DMS114 treated with DMSO at 0.1 percent for 48 hours (cell line): Measurements from ENCODE around the gene EI24.

Experiments
- DNase-seq: peaks from one replicate; lab custom pipeline; 2025; ENCODE audit not compliant: unreplicated experiment; lab: John Stamatoyannopoulos, UW

EI24 gene

DNA sequence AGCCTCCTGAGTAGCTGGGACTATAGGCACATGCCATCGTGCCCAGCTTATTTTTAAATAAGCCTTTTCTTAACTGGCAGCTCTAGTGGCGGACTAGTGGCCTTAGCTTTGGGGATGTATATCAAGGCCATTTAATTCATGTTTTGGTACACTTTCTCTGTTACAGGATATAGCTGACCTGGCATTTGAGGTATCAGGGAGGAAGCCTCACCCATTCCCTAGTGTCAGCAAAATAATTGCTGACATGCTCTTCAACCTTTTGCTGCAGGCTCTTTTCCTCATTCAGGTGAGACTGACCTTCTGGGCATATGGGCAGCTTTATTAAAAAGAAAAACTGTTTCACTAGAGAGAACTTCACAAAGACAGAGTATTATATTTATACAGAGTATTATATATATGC lies 9.5 kb downstream of the EI24 start:
- no peak for DNase-seq

DNA sequence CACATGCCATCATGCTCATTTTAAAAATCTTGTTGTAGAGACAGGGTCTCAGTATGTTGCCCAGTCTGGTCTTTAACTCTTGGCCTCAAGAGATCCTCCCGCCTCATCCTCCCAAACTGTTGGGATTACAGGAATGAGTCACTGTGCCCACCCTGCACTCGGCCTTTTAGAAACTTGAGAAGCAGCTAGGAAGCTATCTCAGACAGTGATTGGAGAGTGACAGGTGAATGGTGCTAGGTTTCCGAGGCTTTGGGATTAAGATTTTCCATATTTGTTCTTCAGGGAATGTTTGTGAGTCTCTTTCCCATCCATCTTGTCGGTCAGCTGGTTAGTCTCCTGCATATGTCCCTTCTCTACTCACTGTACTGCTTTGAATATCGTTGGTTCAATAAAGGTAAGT lies 10.5 kb downstream of the EI24 start:
- no peak for DNase-seq

DNA sequence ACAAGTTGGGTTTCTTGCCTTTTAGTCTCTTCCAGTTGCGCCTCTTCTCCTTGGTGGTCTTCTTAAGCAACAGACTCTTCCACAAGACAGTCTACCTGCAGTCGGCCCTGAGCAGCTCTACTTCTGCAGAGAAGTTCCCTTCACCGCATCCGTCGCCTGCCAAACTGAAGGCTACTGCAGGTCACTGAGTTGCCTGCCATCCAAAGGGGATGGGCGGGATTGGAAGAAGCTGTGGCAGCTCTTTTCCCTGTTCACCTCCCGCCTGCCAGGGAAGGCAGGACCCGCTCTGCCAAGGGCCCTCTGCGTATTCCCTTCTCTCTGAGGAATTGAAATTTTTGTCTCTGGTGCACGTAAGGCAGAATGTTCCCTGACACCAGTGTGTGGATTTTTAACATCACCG lies 14.2 kb downstream of the EI24 start:
- no peak for DNase-seq

DNA sequence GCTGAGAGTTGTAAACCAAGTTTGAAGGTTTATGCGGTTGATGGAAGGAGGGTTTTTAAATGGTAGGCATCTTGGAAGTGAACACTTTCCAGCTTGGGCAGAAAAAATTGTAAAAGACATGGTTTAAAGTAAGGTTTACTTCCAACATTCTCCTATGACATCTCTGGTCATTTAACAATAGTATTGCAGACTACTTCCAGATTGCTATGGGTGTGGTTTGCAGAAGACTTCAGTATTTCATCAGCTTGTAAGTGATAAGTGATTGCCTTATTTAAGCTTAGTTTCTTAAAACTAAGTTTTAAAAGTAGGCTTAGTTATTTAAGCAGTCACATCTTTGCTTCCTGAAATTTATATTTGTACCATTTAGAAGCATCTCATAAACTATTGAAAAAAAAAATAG lies 16.2 kb downstream of the EI24 start:
- DNase-seq: no peak

DNA sequence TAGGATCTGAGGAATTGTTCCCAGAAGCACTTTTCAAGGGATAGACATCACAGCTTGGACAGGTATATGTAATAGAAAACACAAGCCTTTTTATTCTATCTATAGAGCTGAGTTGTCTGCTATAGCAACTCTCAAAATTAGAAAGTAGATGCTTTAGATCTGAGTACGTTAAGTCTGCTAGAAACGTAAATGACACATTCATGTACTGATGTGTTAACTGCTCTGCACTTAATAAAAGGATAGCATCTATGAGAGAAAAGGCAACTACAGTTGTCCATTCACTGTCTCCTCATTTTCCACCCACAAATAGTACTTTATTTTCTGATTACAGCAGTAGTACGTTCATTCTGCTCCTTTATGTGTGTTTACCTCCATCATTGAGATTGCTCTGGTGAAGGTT lies 17.3 kb downstream of the EI24 start:
- DNase-seq: no peak

DNA sequence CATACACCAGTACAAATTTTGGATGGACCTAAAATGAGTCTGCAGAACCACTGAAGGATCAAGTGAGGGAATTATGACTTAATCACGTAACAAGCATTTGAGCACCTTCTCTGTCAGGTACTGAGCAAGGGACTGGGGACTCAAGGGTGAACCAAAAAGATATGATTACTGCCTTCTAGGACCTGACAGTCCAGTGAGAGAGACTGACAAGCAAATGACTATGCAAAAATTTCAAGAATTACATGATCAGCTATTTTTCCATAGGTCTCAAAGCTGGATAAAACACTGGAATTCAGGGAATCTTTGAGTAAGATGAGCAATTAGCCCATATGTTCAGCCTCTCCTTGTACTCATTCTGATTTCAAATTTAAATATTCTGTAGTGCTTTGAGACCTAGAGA lies 18.2 kb downstream of the EI24 start:
- DNase-seq: no peak

DNA sequence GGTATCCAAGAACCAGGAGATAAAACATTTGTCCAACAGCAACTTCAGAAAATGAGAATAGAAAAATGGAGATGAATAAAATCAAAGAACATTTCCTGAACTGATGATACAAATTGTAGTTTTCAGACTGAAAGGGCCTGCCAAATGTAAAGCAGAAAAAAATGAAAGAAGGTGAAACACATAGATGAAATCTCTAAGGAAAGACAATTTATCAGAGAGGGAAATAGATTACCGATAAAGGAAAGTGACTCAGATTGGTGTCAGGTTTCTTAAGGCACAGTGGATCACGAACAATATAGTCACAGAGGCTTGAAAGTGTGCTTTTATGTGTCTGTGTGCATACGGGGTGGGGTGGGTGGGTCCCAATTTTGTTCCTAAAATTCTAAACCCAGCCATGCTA lies 19.2 kb downstream of the EI24 start:
- no peak for DNase-seq

DNA sequence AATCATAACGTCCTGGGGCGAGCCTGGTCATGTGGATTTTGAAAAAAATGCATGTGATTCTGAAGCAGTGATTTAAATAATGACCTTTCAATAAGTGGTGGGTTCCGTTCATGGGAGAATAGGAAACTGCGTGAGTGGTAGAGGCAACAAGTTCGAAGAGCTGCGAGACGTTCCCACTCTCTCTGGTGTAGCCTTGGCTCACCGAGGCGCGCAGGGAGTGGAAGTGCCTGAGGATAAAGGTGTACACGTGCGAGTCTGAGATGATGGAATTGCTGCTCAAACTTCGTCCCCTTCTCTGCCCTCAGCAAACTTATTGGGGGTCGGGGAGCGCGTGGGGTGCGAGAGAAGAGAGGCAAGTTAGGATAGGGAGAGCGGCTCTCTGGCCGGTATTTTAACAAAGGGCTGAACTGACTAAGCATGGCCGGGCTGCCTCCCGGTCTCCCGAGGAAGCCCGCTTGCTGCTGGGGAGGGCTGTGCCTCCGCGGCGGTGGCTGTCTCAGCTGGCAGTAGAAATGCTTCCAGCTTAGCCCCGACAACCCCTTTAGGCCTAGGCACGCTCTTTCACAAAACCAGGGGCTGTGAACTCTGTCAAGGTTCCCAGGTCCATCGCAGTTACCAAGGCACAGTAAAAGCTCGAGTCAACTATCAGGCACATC lies 22.5 kb downstream of the EI24 start:
- DNase-seq: no peak

DNA sequence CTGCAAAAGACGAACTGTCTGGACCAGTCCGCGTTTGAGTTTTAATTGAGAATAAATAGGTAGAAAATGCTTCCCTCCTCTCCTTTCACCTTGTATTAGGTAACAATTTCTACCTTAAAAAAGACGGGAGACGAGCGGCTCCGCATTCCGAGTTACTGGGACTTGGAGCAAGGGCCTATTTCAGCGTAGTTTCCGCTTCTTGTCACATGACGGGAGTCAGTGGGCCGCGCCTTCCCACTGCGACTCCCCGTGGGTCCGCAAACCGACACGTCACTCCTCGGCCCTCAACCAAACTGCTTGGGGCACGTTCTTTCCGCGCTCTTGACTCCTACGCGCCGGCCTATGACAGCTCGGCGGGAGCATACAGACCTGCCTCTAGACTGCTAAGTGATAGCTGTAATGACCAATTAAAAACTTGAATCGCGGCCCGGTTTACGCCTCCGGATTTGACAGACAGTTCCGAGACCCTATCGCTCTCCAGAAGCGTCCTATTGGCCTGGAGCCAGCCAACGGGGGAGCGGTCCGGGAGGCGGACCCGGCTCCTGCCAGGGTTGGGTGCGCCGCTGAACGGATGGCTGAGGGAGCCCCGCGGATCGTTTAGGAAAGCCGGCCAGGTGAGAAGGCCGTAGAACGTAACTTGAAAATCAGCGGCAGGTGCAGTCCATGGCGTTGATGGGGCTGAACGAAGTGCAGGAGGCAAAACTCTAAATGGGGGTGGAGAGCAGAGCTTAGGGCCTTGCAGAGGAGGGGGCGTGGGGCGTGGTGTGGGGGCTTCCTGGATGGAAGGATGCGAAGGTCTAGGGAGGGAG lies 23.2 kb downstream of the EI24 start, which contains the start of gene STT3A:
Gene STT3A, plus strand, starts transcription at position 548 of the 809 bp plus-strand sequence. CDS start 3,064 bp downstream, outside the sequence.
- peak; percentile 94 for DNase-seq

DNA sequence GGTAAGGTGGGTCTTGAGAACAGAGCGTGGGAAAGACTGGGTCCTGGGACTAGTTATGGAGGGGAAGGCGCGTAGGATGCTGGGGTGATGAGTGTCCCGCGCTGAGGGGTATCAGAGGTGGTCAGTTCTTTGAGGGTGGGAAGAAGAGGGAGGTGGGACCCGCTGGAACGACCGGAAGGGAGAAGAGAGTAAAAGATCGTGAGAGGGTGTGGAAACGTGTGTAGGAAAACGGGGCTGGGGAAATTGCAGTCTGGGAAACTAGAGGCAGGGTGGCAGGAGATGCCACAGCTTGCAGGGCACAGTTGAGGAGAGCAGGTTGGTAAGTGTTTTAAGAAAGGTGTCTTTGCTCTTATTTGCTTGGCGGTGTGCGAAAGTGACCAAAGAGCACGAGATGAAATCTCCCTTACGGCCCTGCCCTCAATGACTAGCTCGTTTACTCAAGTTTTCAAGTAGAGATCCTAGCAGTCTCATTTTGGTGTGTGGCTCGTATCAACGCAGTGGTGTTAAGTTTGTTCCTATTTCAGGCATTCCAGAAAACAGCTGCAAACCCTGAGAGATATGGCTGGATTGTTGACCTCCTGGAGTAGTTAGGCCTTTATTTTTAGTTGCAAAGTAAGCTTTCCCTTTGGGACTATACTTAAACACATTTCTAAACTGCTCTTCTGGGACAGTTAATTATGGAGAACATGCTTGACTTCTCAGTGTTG lies 24.0 kb downstream of the EI24 start:
- DNase-seq: peak; percentile 3

DNA sequence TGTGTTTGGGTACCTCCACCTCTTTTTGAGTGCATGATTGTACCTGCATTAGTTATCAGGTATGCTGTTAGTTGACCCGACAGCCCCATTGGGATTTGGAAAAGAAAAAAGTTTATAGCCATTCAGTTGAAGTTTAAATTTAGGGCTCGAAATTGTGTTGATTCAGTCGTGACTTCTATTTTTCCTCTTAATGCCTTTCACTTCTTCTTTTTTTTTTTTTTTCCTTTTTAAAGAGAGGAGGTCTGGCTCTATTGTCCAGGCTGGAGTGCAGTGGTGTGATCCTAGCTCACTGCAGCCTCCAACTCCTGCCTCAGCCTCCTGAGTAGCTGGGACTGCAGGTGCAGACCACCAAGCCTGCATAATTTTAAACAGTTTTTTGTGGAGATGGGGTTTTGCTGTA lies 25.7 kb downstream of the EI24 start:
- DNase-seq: no peak

DNA sequence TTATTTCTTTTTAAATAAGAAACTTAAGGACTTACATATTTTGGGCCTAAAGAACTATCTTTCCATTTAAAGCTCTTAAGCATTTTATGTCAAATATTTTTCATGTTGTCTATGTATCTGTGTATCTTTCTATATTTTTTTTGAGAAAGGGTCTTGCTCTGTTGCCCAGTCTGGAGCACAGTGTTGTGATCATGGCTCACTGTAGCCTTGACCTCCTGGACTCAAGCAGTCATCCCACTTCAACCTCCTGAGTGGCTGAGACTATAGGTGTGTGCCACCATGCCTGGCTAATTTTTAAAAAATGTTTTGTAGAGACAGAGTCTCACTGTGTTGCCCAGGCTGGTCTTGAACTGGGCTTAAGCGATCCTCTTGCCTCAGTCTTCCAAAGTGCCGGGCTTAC lies 31.4 kb downstream of the EI24 start:
- no peak for DNase-seq

DNA sequence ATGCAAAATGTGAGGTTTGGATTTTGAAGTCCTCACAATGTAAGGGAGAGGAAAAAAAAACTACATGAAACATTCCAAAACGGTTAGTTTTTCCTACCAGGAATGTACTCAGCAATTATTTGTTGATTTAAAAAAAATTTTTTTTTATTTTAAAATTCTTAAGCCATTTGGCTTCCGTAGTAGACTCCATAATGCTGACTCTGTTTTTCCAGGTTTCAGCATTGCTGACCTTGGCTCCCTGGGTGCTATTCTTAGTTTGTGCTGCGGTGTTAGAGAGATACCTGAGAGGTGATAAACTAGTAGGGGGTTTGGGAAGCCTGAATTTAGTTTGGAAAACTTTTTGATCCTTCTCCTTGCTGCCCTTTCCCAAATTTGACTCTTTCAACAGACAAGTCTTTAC lies 33.9 kb downstream of the EI24 start:
- no peak for DNase-seq

DNA sequence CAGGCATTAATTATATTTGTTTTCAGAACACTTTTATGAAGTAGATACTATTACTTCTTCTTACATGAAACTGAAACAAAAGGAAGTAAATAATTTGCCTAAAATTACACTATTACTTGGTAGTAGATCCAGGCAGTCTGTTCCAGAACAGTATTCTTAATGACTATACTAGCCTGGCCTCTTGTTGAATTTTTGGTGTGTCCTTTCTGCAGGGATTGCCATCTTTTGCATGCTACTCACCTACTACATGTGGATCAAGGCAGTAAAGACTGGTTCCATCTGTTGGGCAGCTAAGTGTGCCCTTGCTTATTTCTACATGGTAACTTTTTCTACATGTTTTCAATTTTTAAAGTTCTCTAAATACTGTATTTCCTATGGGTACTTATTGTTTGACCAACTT lies 36.1 kb downstream of the EI24 start:
- DNase-seq: no peak

DNA sequence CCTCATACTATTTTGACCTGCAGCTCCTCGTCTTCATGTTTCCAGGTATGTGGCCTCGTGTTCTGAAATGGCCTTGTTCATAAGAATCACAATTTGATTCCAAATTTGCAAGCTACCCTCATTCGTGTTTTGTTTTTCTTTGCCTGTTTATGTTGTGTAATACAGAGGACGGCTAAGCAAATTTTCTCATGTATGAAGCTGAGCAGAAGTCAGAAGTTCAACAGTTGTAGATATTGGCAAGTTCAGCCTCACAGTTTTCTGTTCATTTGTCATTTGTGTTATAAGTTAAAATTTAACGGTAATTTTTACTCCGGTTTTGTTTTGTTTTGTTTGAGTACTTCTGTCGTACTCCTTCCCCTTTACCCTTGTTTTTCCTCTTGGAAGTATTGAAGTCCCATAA lies 40.3 kb downstream of the EI24 start:
- no peak for DNase-seq

DNA sequence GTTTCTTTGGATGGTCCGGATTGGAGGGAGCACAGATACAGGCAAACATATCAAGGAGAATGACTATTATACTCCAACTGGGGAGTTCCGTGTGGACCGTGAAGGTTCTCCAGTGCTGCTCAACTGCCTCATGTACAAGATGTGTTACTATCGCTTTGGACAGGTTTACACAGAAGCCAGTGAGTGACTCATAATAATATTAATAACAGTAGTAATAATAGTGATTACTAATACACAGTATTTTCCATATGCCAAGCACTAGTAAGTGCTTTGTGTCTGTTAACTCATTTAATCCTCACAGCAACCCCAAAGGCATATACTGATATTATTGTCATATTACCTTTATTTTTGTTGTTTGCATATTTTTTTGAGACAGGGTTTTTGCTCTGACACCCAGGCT lies 49.1 kb downstream of the EI24 start:
- DNase-seq: no peak

DNA sequence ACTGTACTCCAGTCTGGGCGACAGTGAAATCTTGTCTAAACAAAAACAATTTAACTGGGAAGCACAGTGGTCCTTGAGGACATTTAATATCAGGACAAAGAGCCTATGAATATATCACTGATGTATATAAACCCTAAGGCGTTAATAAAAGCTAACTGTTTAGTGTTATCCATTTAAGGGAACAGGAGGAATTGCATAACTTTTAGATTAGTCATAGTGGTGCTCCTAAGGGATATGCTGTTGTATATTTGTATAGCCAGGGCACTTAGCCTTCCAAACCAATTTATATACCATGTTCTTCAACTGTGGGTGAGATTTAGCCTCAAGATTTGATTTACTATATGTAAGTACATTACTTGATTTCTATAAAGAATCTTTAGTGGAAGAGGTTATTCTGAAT lies 52.7 kb downstream of the EI24 start:
- DNase-seq: no peak

DNA sequence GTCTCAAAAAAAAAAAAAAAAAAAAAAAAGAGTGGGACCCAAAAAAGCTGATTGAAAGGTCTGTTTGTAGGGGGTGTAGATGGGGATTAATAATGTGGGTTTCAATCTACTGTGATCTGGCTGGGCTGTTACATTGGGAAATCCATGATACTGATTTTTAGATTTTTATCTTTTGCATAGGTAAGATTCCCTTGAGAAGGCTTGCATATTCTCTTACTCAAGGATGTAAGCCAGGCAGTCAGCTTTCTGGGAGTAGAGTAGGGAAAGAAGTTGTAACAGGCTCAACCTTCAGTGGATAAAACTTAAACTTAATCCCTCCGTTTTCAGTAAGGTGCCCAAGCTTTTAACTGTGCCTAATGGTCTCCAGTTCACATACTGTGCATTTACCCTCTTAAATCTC lies 53.8 kb downstream of the EI24 start:
- DNase-seq: no peak

DNA sequence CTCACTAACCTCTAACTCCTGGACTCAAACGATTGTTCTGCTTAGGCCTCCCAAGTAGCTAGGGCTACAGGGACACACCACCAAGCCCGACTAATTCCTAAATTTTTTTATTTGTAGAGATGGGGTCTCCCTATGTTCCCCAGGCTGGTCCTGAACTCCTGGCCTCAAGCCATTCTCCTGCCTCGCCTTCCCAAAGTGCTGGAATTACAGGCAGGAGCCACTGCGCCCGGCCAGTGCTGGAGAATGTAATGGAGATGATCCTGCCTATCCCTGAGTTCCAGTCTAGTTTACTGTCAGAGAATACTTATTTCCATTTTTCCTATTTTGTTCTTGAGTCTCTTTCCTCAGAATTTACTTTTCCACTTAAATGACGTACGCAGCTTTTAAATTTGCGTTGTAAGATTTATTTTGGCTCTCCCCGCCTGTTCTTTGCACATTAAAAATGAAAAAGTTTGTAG lies 55.5 kb downstream of the EI24 start, which contains the start of gene CHEK1:
Gene CHEK1, plus strand, starts transcription at position 408 of the 458 bp plus-strand sequence. CDS start 1,606 bp downstream, outside the sequence.
- DNase-seq: no peak

DNA sequence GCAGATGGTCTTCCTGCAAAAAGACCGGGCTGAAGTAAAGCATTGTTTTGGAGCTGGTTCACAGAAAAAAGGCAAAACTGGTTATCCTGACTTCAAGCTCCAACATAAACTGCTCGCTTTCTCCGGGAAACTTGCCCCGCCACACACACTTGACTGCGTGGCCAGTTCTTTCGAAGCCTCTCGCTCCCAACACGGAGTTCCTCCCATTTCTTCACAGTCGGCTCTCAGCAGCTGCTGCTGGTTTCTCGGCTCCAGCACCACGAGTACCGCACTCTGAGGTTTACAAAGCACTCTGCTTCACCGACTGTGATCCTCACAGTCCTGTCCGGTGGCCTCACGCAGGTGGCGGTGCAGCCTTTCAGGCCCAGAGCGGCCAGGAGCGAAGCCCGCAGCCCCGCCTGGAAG lies 56.0 kb downstream of the EI24 start:
- DNase-seq: peak; percentile 7

DNA sequence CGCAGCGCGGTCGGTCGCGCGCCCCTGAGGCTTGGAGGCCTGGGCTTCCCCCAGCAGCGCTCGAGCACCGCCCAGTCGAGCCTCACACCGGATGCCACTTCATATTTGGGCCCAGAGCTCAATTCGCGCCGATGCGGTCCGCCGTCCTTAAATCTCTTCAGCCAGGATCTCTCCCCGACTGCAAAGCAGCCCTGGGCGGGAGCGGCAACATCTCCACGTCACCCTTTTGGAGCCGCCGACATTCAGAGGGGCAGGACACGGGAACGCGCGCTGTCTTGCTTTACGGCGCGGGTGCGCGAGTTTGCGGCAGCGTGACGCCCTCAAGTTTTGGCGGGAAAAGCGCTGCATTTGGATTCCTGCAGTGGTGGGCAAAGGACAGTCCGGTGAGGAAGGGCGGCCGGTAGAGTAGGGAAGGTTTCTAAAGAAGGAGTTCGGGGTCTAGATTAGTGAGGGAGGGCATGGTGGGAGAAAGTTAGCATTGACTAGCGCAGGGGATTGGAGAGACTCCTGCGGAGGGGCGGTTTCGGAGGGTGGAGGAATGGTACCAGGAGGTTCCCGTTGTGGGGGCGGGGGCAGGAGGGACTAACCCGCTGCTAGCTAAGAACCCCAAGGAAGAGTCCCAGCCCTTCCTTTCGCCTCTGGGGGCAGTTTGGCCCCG lies 56.5 kb downstream of the EI24 start:
- peak; percentile 71 for DNase-seq
